GM23338 (cell line): ENCODE results near the gene PARP9. TPM values are rescaled to one million over a fixed set of nuclear protein-coding genes. Genes with fewer than 3 reads are reported as not detected.

Experiments used
- ATAC-seq: fragments of 200-7000 bp; cut with Tn5 transposase; 3 replicates; pipeline ENCODE4 v1.9.1; 2020
- DNase-seq: peaks from one replicate; pipeline ENCODE4 v3.0.0-alpha.2; 2015; ENCODE audit warnings: low spot score
- H2AFZ ChIP-seq: fragments of 200-600 bp; sonication (generic); 2 replicates; pipeline ENCODE4 v1.8.0; 2016; ENCODE audit warnings: antibody characterized with exemption, mild to moderate bottlenecking, moderate library complexity
- H3F3A ChIP-seq: fragments of 200-600 bp; sonication (generic); replicated peaks from 2 replicates; pipeline ENCODE4 v1.8.0; 2017; ENCODE audit warnings: antibody characterized with exemption, mixed run types, low read depth
- H3K27ac ChIP-seq: fragments of 200-600 bp; sonication (generic); 2 replicates; pipeline ENCODE4 v1.6.1; 2016; ENCODE audit warnings: low read depth
- H3K27me3 ChIP-seq: fragments of 200-600 bp; sonication (generic); 2 replicates; pipeline ENCODE4 v1.8.0; 2016; ENCODE audit warnings: mild to moderate bottlenecking, mixed run types, moderate library complexity; ENCODE audit not compliant: insufficient read depth
- H3K36me3 ChIP-seq: fragments of 200-600 bp; sonication (generic); 2 replicates; pipeline ENCODE4 v1.8.0; 2016; ENCODE audit warnings: mild to moderate bottlenecking; ENCODE audit not compliant: insufficient read depth
- H3K4me1 ChIP-seq: fragments of 200-600 bp; sonication (generic); 2 replicates; pipeline ENCODE4 v1.8.0; 2016; ENCODE audit warnings: mild to moderate bottlenecking, moderate library complexity; ENCODE audit not compliant: insufficient read depth
- H3K4me2 ChIP-seq: fragments of 200-600 bp; sonication (generic); 2 replicates; pipeline ENCODE4 v1.7.1; 2017; ENCODE audit warnings: mixed run types
- H3K4me3 ChIP-seq: fragments of 200-600 bp; sonication (generic); 2 replicates; pipeline ENCODE4 v1.6.1; 2016; ENCODE audit warnings: mixed run types
- H3K79me2 ChIP-seq: fragments of 200-600 bp; sonication (generic); replicated peaks from 2 replicates; pipeline ENCODE4 v1.8.0; 2017; ENCODE audit warnings: mild to moderate bottlenecking; ENCODE audit not compliant: insufficient read depth
- H3K9me2 ChIP-seq: fragments of 200-600 bp; sonication (generic); 2 replicates; pipeline ENCODE4 v1.8.0; 2017; ENCODE audit not compliant: insufficient read depth
- H4K20me1 ChIP-seq: fragments of 200-600 bp; sonication (generic); replicated peaks from 2 replicates; pipeline ENCODE4 v1.8.0; 2017; ENCODE audit warnings: mild to moderate bottlenecking; ENCODE audit not compliant: insufficient read depth
- H3K27ac Mint-ChIP-seq: 2 replicates; pipeline ENCODE4 v1.8.0; 2020; ENCODE audit warnings: inconsistent platforms, mild to moderate bottlenecking, moderate library complexity, mixed read lengths
- H3K27me3 Mint-ChIP-seq: 3 replicates; pipeline ENCODE4 v1.8.0; 2022; ENCODE audit warnings: low read depth, mild to moderate bottlenecking, moderate library complexity, mixed read lengths, inconsistent platforms; ENCODE audit not compliant: insufficient read depth, poor library complexity
- H3K36me3 Mint-ChIP-seq: 3 replicates; pipeline ENCODE4 v1.8.0; 2021; ENCODE audit warnings: low read depth, mild to moderate bottlenecking, inconsistent platforms, moderate library complexity, mixed read lengths
- H3K4me1 Mint-ChIP-seq: 3 replicates; pipeline ENCODE4 v1.8.0; 2020; ENCODE audit warnings: mild to moderate bottlenecking, inconsistent platforms, mixed read lengths
- H3K4me3 Mint-ChIP-seq: 3 replicates; pipeline ENCODE4 v1.8.0; 2021; ENCODE audit warnings: moderate library complexity, mild to moderate bottlenecking, inconsistent platforms, mixed read lengths
- H3K9me3 Mint-ChIP-seq: 3 replicates; pipeline ENCODE4 v1.8.0; 2020; ENCODE audit warnings: moderate library complexity, mild to moderate bottlenecking, inconsistent platforms, mixed read lengths
- CREB1 ChIP-seq: fragments of 250-450 bp; sonication (Bioruptor Pico); IDR thresholded peaks from 2 replicates; pipeline ENCODE4 v1.5.0; 2020; ENCODE audit warnings: low read depth, mild to moderate bottlenecking, moderate library complexity
- EZH2 ChIP-seq: fragments of 200-600 bp; sonication (generic); IDR thresholded peaks from one replicate; pipeline ENCODE4 v1.8.0; 2017; ENCODE audit warnings: antibody characterized with exemption, mild to moderate bottlenecking, low read depth; ENCODE audit not compliant: unreplicated experiment
- EZH2phosphoT487 ChIP-seq: fragments of 200-600 bp; sonication (generic); IDR thresholded peaks from one replicate; pipeline ENCODE4 v1.8.1; 2018; ENCODE audit warnings: antibody characterized with exemption; ENCODE audit not compliant: unreplicated experiment
- JUNB ChIP-seq: IDR thresholded peaks from one replicate; pipeline ENCODE4 v1.6.1; 2016; ENCODE audit warnings: antibody characterized with exemption; ENCODE audit not compliant: unreplicated experiment
- NANOG ChIP-seq: IDR thresholded peaks from 2 replicates; pipeline ENCODE4 v1.6.1; 2016; ENCODE audit warnings: antibody characterized with exemption, borderline replicate concordance
- POLR2AphosphoS5 ChIP-seq: IDR thresholded peaks from 2 replicates; pipeline ENCODE4 v1.6.1; 2016; ENCODE audit warnings: antibody characterized with exemption, low read depth
- REST ChIP-seq: IDR thresholded peaks from one replicate; pipeline ENCODE4 v1.6.1; 2018; ENCODE audit warnings: antibody characterized with exemption; ENCODE audit not compliant: unreplicated experiment
- STAT1 ChIP-seq: IDR thresholded peaks from one replicate; pipeline ENCODE4 v1.6.1; 2016; ENCODE audit warnings: antibody characterized with exemption; ENCODE audit not compliant: unreplicated experiment
- ZNF114 ChIP-seq: fragments of 250-450 bp; sonication (Bioruptor Pico); IDR thresholded peaks from 2 replicates; pipeline ENCODE4 v1.5.0; 2020; ENCODE audit warnings: mild to moderate bottlenecking, moderate library complexity
- ZNF331 ChIP-seq: fragments of 250-450 bp; sonication (Bioruptor Pico); IDR thresholded peaks from 2 replicates; pipeline ENCODE4 v1.5.0; 2020; ENCODE audit warnings: low read depth, mild to moderate bottlenecking, moderate library complexity
- polyA plus RNA-seq: library from polyadenylated mRNA; unstranded; fragments of >200 nt; fragmentation: Nextera tagmentation; extraction: Ambion mirVana; gene quantifications from 2 replicates; pipeline ENCODE4 v1.2.1, GENCODE V29; 2016
- total RNA-seq: library from RNA; depleted of rRNA; stranded (reverse); fragments of >200 nt; shearing (Covaris generic); gene quantifications from 2 replicates; pipeline ENCODE4 v1.2.3, GENCODE V29; 2014
- TF ChIP-seq, protein P1 (sequence below): IDR thresholded peaks from 2 replicates; pipeline ENCODE4 v1.6.1; 2016; ENCODE audit warnings: antibody characterized with exemption
- TF ChIP-seq, protein P2 (sequence below), 2 experiments: fragments of 200-600 bp in 1 of 2; sonication (generic) in 1 of 2; conservative IDR thresholded peaks; 2 replicates each; pipeline versions ENCODE4 v1.5.1 to v1.6.1; 2016 to 2017; ENCODE audit warnings: antibody characterized with exemption in 2 of 2, low read depth in 2 of 2, mild to moderate bottlenecking in 2 of 2, moderate library complexity in 1 of 2

The PARP9 gene
- total and polyA plus RNA-seq, 2 experiments from 2014 or later, result 1.8 to 2.2 TPM

- TF ChIP-seq, protein P1, sequence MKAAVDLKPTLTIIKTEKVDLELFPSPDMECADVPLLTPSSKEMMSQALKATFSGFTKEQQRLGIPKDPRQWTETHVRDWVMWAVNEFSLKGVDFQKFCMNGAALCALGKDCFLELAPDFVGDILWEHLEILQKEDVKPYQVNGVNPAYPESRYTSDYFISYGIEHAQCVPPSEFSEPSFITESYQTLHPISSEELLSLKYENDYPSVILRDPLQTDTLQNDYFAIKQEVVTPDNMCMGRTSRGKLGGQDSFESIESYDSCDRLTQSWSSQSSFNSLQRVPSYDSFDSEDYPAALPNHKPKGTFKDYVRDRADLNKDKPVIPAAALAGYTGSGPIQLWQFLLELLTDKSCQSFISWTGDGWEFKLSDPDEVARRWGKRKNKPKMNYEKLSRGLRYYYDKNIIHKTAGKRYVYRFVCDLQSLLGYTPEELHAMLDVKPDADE, result no peak
- TF ChIP-seq EZH2phosphoT487, result no peak
- TF ChIP-seq NANOG, result no peak
- TF ChIP-seq JUNB, result no peak
- TF ChIP-seq, protein P2, sequence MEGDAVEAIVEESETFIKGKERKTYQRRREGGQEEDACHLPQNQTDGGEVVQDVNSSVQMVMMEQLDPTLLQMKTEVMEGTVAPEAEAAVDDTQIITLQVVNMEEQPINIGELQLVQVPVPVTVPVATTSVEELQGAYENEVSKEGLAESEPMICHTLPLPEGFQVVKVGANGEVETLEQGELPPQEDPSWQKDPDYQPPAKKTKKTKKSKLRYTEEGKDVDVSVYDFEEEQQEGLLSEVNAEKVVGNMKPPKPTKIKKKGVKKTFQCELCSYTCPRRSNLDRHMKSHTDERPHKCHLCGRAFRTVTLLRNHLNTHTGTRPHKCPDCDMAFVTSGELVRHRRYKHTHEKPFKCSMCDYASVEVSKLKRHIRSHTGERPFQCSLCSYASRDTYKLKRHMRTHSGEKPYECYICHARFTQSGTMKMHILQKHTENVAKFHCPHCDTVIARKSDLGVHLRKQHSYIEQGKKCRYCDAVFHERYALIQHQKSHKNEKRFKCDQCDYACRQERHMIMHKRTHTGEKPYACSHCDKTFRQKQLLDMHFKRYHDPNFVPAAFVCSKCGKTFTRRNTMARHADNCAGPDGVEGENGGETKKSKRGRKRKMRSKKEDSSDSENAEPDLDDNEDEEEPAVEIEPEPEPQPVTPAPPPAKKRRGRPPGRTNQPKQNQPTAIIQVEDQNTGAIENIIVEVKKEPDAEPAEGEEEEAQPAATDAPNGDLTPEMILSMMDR (conservative IDR thresholded peaks at IDR 0.05; ENCODE audit: low read depth in 2 of 2), result no peak
- TF ChIP-seq STAT1, result no peak
- TF ChIP-seq CREB1, result no peak
- TF ChIP-seq EZH2, result no peak
- no peak for TF ChIP-seq POLR2AphosphoS5
- TF ChIP-seq ZNF331 (CRISPR knock-in tag), result no peak
- TF ChIP-seq REST, result no peak
- no peak for TF ChIP-seq ZNF114 (CRISPR knock-in tag)
These were observed 48.2 kb downstream of the PARP9 start (continued) for GRCh38 chr3:122515870-122516269.

DNA sequence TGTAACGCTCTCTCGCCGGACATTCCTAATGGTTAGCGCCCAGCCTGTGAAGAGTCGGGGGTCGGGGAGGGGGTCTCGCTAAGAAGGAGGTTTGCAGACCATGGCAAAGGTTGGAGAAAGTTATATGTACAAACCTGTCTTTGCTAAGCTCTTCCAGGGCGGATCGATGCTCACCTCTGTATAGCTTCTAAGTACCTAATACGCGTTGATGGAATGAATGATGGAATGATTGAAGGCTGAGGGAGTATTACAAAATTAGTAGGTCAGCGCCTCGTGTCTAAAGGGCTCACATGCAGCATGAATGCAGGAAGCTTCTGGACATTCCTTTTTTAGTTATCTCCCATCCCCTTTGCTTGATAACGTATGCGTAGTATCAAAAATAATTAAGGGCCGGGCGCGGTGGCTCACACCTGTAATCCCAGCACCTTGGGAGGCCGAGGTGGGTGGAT is 49.1 kb downstream of the PARP9 start:
- no peak overlapping the region for H3K27ac Mint-ChIP-seq
- H3K36me3 Mint-ChIP-seq, result no peaks in the 10 kb centered on the region
- peaks cover 37% of the 10 kb centered on the region for H3K4me1 ChIP-seq

More for the DNA sequence above, 49.1 kb downstream of the PARP9 start:
- no peak for ATAC-seq
- peaks cover 41% of the 10 kb centered on the region for H3K79me2 ChIP-seq
- H3K4me3 Mint-ChIP-seq, result peak overlapping the region; percentile 87
- H3K4me3 ChIP-seq, result peak overlapping the region; percentile 71
- peak overlapping the region; percentile 98 for H2AFZ ChIP-seq
- no peaks in the 10 kb centered on the region for H3K27me3 ChIP-seq
- H3K27me3 Mint-ChIP-seq, result peaks cover 2% of the 10 kb centered on the region
- H3K36me3 ChIP-seq, result no peaks in the 10 kb centered on the region
- H3K9me2 ChIP-seq, result no peaks in the 10 kb centered on the region
- no peak overlapping the region for H3K27ac ChIP-seq
- no peaks in the 10 kb centered on the region; the same call in 1 of the 2 replicates for H3F3A ChIP-seq
- H3K4me2 ChIP-seq, result peak overlapping the region; percentile 75
- no peak for DNase-seq
- H3K9me3 Mint-ChIP-seq, result no peaks in the 10 kb centered on the region; the same call in 2 of the 3 replicates
- peaks cover 35% of the 10 kb centered on the region for H3K4me1 Mint-ChIP-seq
- peaks cover 20% of the 10 kb centered on the region; the same call in 1 of the 2 replicates for H4K20me1 ChIP-seq
- TF ChIP-seq STAT1 (no peak), ZNF331 (CRISPR knock-in tag) (no peak)
